A549 (cell line): ENCODE data around the gene ACTN1. TPM values are rescaled to one million over a fixed set of nuclear protein-coding genes. Genes with fewer than 3 reads are reported as not detected.

Source experiments
- ATAC-seq, 2 experiments: fragments of 200-7000 bp in 1 of 2; fragments of >200 bp in 1 of 2; cut with Nextera tagmentation in 1 of 2; cut with Tn5 transposase in 1 of 2; 3 replicates each; pipeline versions ENCODE4 v1.8.0 to v1.9.1; 2018 to 2020; ENCODE audit warnings: mild to moderate bottlenecking in 1 of 2, moderate library complexity in 1 of 2
- CTCF ChIA-PET: fragments of 300-600 bp; sonication (Branson Sonifier 250); formaldehyde crosslinking; extraction: SDS; loops from one replicate; lab custom pipeline; 2021; ENCODE audit warnings: antibody characterized with exemption, inconsistent platforms; lab: Yijun Ruan, JAX
- POLR2A ChIA-PET: fragments of 350-600 bp; formaldehyde crosslinking; extraction: SDS; loops from one replicate; lab custom pipeline; 2021; ENCODE audit warnings: antibody characterized with exemption, inconsistent platforms; lab: Yijun Ruan, JAX
- DNase-seq, 2 experiments: peaks; one replicate each; pipeline versions ENCODE4 v3.0.0 to v3.0.0-alpha.2; 2011 to 2016; ENCODE audit warnings: low read depth in 1 of 2, low spot score in 1 of 2
- FAIRE-seq: peaks from 2 replicates; lab custom pipeline; 2011; peaks lifted over from hg19 to GRCh38; lab: Jason Lieb, UNC
- H3K27ac ChIP-seq, 2 experiments: fragments of >200 bp; sonication (Bioruptor Twin); formaldehyde crosslinking; 3 replicates each; pipeline ENCODE4 v1.5.1; 2016 to 2017
- H3K4me1 ChIP-seq: fragments of >200 bp; sonication (Bioruptor Twin); formaldehyde crosslinking; 3 replicates; pipeline ENCODE4 v1.6.1; 2016
- H3K4me2 ChIP-seq: fragments of >200 bp; sonication (Bioruptor Twin); formaldehyde crosslinking; 3 replicates; pipeline ENCODE4 v1.6.1; 2016
- H3K4me3 ChIP-seq: fragments of >200 bp; sonication (Bioruptor Twin); formaldehyde crosslinking; 3 replicates; pipeline ENCODE4 v1.5.1; 2016
- H3K9me3 ChIP-seq: fragments of >200 bp; sonication (Bioruptor Twin); formaldehyde crosslinking; 3 replicates; pipeline ENCODE4 v1.6.1; 2016
- BCL3 ChIP-seq: fragments of >200 bp; sonication (Bioruptor Twin); formaldehyde crosslinking; IDR thresholded peaks from 3 replicates; pipeline ENCODE4 v1.6.1; 2016
- CHD2 ChIP-seq: fragments of 150-350 bp; IDR thresholded peaks from 2 replicates; pipeline ENCODE4 v1.6.1; 2014; ENCODE audit warnings: low read length; ENCODE audit not compliant: partially characterized antibody
- CTCF ChIP-seq: fragments of >200 bp; sonication (Bioruptor Twin); formaldehyde crosslinking; IDR thresholded peaks from 3 replicates; pipeline ENCODE4 v1.5.1; 2016
- ESRRA ChIP-seq: fragments of 150-350 bp; IDR thresholded peaks from 2 replicates; pipeline ENCODE4 v1.6.1; 2014; ENCODE audit warnings: mild to moderate bottlenecking, low read length, borderline replicate concordance
- FOSB ChIP-seq: fragments of 250-450 bp; sonication (Bioruptor Pico); IDR thresholded peaks from 2 replicates; pipeline ENCODE4 v1.5.0; 2020; ENCODE audit warnings: mild to moderate bottlenecking, moderate library complexity
- FOSL2 ChIP-seq, 2 experiments: fragments of 450-650 bp in 1 of 2; fragments of >200 bp in 1 of 2; sonication (Bioruptor Twin) in 1 of 2; formaldehyde crosslinking; IDR thresholded peaks; 2 replicates each; pipeline versions ENCODE4 v1.5.0 to v1.6.1; 2016 to 2020; ENCODE audit warnings: mild to moderate bottlenecking in 1 of 2, moderate library complexity in 1 of 2
- HEYL ChIP-seq: fragments of 250-450 bp; sonication (Bioruptor Pico); IDR thresholded peaks from 2 replicates; pipeline ENCODE4 v1.8.0; 2021; ENCODE audit warnings: mild to moderate bottlenecking, moderate library complexity
- HMGXB4 ChIP-seq: fragments of 250-450 bp; sonication (Bioruptor Pico); IDR thresholded peaks from 2 replicates; pipeline ENCODE4 v1.5.0; 2021; ENCODE audit warnings: mild to moderate bottlenecking, moderate library complexity, borderline replicate concordance
- MAFK ChIP-seq: fragments of 450-650 bp; IDR thresholded peaks from 2 replicates; pipeline ENCODE4 v1.6.1; 2014; ENCODE audit not compliant: partially characterized antibody
- MAX ChIP-seq: IDR thresholded peaks from 2 replicates; pipeline ENCODE4 v1.6.1; 2012
- POLR2AphosphoS2 ChIP-seq: conservative IDR thresholded peaks from 2 replicates; pipeline ENCODE4 v1.6.1; 2012; ENCODE audit warnings: low read length, improper control_type of control experiment, inconsistent platforms
- RAD21 ChIP-seq, 2 experiments: fragments of >200 bp in 1 of 2; sonication (Bioruptor Twin) in 1 of 2; formaldehyde crosslinking in 1 of 2; IDR thresholded peaks in 1 of 2; conservative IDR thresholded peaks in 1 of 2; 2 replicates in 1 of 2; 3 replicates in 1 of 2; pipeline ENCODE4 v1.6.1; 2012 to 2018; ENCODE audit warnings: inconsistent platforms in 1 of 2
- RNF2 ChIP-seq: fragments of 200-600 bp; sonication (generic); IDR thresholded peaks from 2 replicates; pipeline ENCODE4 v1.6.1; 2016; ENCODE audit warnings: low read depth, mild to moderate bottlenecking, antibody characterized with exemption, moderate library complexity, borderline replicate concordance
- SMC3 ChIP-seq: fragments of >200 bp; sonication (Bioruptor Twin); formaldehyde crosslinking; IDR thresholded peaks from 3 replicates; pipeline ENCODE4 v1.6.1; 2018; ENCODE audit warnings: inconsistent platforms
- TP53 ChIP-seq: fragments of 250-450 bp; sonication (Bioruptor Pico); IDR thresholded peaks from 2 replicates; pipeline ENCODE4 v1.5.0; 2021; ENCODE audit warnings: mild to moderate bottlenecking, moderate library complexity
- WGBS: methylation state at CpG from one replicate; pipeline ENCODE4 v1.1.6; 2017; ENCODE audit errors: missing lambda C conversion rate; 5-methylcytosine and 5-hydroxymethylcytosine counted together
- polyA plus RNA-seq, 4 experiments: library from polyadenylated mRNA; depleted of rRNA in 3 of 4; stranded (reverse); fragments of >200 nt; fragmentation: RNase III in 1 of 4; extraction: RNeasy Plus Mini Kit Qiagen cat#74134 plus additional on column Dnase treatment in 1 of 4; gene quantifications; 2 replicates in 3 of 4; 3 replicates in 1 of 4; pipeline ENCODE4 v1.2.3, GENCODE V29; 2011 to 2017
- TF ChIP-seq, protein P1 (sequence below): fragments of >200 bp; sonication (Bioruptor Twin); formaldehyde crosslinking; IDR thresholded peaks from 2 replicates; pipeline ENCODE4 v1.6.1; 2016
- TF ChIP-seq, protein P2 (sequence below): fragments of 250-450 bp; sonication (Bioruptor Pico); IDR thresholded peaks from 2 replicates; pipeline ENCODE4 v1.5.0; 2020; ENCODE audit warnings: low read depth, mild to moderate bottlenecking, moderate library complexity

The ACTN1 gene
- polyA plus RNA-seq, 2 of the 4 experiments (the other 2 are of a cell fraction), result 208 to 245 TPM

DNA sequence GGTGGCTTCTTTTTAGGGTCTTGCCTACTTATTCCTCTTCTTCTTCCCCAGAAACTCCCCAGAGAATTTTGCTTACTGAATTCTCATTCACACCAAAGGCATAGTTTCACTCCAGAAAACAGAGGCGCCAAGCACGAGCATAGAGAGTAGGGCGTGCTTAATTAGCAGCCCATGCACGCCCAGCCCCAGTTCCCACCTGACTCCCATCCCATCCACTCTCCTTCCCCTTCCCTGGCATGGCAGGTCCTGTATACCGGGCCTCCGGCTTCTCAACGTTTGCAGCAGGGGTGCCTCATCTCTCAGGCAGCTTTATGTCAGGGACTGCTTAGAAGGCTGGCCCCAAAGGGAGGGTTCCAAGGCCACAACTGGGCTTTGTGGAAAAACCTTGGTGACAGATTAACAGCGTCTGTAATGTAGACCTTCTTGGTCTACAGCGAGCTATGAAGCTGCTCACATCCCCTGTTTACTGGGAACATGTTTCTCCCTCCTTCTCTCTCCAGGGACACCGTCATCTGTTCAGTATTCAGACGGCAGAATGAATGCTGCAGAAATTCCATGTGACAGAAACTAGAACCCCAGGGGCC is 62.7 kb downstream of the ACTN1 start (continued):
- TF ChIP-seq, protein P1, sequence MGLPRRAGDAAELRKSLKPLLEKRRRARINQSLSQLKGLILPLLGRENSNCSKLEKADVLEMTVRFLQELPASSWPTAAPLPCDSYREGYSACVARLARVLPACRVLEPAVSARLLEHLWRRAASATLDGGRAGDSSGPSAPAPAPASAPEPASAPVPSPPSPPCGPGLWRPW, result no peak
- TF ChIP-seq FOSL2 (IDR thresholded peaks at IDR 0.05), result no peak
- TF ChIP-seq FOSL2 (CRISPR knock-in tag; IDR thresholded peaks at IDR 0.05), result no peak
- TF ChIP-seq, protein P2, sequence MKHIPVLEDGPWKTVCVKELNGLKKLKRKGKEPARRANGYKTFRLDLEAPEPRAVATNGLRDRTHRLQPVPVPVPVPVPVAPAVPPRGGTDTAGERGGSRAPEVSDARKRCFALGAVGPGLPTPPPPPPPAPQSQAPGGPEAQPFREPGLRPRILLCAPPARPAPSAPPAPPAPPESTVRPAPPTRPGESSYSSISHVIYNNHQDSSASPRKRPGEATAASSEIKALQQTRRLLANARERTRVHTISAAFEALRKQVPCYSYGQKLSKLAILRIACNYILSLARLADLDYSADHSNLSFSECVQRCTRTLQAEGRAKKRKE (CRISPR knock-in tag), result no peak
- TF ChIP-seq MAX, result no peak

GRCh38 chr14:68913516-68913915 is 65.6 kb downstream of the ACTN1 start:
- Histone ChIP-seq H3K4me1 (peaks cover 31% of the 10 kb centered on the region), H3K4me3 (no peak overlapping the region), H3K4me2 (no peak overlapping the region), H3K9me3 (no peaks in the 10 kb centered on the region), H3K27ac (peak overlapping the region in 1 of 2 experiments; percentile 18; a peak in 2 of 6 replicates)
- CTCF ChIA-PET, result interaction anchor here (0.7 to 38.0 kb wide), 11 partner anchors 14 to 194 kb away, joined by 3 to 480 read pairs (median 26); no protein-coding TSS in a partner anchor
- no peak for FAIRE-seq
- POLR2A ChIA-PET, result no interaction called here
- DNase-seq, result no peak
- ATAC-seq, result no peak
- 100% methylated on average over 3 of the region's 3 CpGs for WGBS
- TF ChIP-seq CHD2, result no peak
- no peak for TF ChIP-seq TP53 (CRISPR knock-in tag)
- no peak for TF ChIP-seq MAFK
- no peak for TF ChIP-seq BCL3
- TF ChIP-seq HMGXB4 (CRISPR knock-in tag), result no peak
- no peak for TF ChIP-seq RNF2
- TF ChIP-seq FOSB (CRISPR knock-in tag), result no peak

- CTCF ChIA-PET, result interaction anchor here (0.5 to 38.0 kb wide), 62 partner anchors 8 to 1077 kb away, joined by 3 to 480 read pairs (median 4); no protein-coding TSS in a partner anchor
- TF ChIP-seq HEYL (CRISPR knock-in tag), result no peak
- peak; percentile 98 for TF ChIP-seq SMC3
- no peak for TF ChIP-seq ESRRA
- peak; percentile 99 for TF ChIP-seq CTCF
- no peak for TF ChIP-seq POLR2AphosphoS2
- peak; percentile 97 to 98 for TF ChIP-seq RAD21 (conservative IDR thresholded peaks at IDR 0.05 in 1 of 2, IDR thresholded peaks at IDR 0.05 in 1 of 2)
- peaks cover 31% of the 10 kb centered on the region for H3K4me1 ChIP-seq
Observed at GRCh38 chr14:68911594-68912227, 67.4 kb downstream of the ACTN1 start.

More at GRCh38 chr14:68911594-68912227, 67.4 kb downstream of the ACTN1 start:
- DNase-seq, result peak; percentile 78 to 92
- POLR2A ChIA-PET, result no interaction called here
- WGBS, result 38% methylated on average over 12 of the region's 12 CpGs
- H3K9me3 ChIP-seq, result no peaks in the 10 kb centered on the region
- peak overlapping the region; percentile 13; the same call in 2 of the 3 replicates for H3K4me2 ChIP-seq
- peak overlapping the region; percentile 42 to 55; a peak in 4 of 6 replicates for H3K27ac ChIP-seq
- no peak overlapping the region for H3K4me3 ChIP-seq
- FAIRE-seq, result no peak
- peak; percentile 89 to 95 for ATAC-seq
